OCI-LY3 (cell line): ENCODE data around the gene GRIK2.

Experiments used
- EZH2phosphoT487 ChIP-seq: fragments of 200-600 bp; shearing (Covaris generic); IDR thresholded peaks from 2 replicates; pipeline ENCODE4 v1.6.1; 2018; ENCODE audit warnings: antibody characterized with exemption, mixed run types, low read depth
- TF ChIP-seq, protein P1 (sequence below): fragments of 200-600, 300-600 bp; sonication (generic); IDR thresholded peaks from 2 replicates; pipeline ENCODE4 v1.5.1; 2014; ENCODE audit warnings: antibody characterized with exemption, low read length, low read depth

DNA sequence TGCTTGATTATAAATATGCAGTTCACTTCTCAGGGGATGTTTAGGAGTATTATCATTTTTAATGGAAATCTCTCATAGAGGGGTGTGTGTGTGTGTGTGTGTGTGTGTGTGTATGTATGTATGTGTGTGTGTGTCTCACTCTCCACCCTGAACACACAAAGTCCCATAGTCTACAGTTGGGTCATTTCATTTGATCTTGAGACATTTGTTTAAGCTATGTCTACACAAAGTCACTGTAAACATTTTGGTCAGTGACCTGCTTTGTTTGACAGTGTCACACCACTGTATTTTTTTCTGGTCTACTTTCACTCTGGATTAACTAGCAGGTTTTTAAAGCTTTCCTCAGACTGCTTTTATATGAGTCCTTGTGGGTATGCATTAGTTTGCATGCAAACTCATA is 215.2 kb downstream of the GRIK2 start:
- TF ChIP-seq, protein P1, sequence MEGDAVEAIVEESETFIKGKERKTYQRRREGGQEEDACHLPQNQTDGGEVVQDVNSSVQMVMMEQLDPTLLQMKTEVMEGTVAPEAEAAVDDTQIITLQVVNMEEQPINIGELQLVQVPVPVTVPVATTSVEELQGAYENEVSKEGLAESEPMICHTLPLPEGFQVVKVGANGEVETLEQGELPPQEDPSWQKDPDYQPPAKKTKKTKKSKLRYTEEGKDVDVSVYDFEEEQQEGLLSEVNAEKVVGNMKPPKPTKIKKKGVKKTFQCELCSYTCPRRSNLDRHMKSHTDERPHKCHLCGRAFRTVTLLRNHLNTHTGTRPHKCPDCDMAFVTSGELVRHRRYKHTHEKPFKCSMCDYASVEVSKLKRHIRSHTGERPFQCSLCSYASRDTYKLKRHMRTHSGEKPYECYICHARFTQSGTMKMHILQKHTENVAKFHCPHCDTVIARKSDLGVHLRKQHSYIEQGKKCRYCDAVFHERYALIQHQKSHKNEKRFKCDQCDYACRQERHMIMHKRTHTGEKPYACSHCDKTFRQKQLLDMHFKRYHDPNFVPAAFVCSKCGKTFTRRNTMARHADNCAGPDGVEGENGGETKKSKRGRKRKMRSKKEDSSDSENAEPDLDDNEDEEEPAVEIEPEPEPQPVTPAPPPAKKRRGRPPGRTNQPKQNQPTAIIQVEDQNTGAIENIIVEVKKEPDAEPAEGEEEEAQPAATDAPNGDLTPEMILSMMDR = no peak
- no peak for TF ChIP-seq EZH2phosphoT487
